SJCRH30 (cell line): Measurements from ENCODE around the gene ABO. TPM values are rescaled to one million over a fixed set of nuclear protein-coding genes. Genes with fewer than 3 reads are reported as not detected.
"Not testable (repeated sequence)": the region's sequence is repeated elsewhere in the genome, so short reads cannot be mapped to it uniquely, and the experiment has no call there.

Experiments
- DNase-seq, 2 experiments: peaks; one replicate each; pipeline ENCODE4 v3.0.0-alpha.2; 2015 to 2020
- H3K27ac ChIP-seq: fragments of 250-450 bp; sonication (Bioruptor Pico); 2 replicates; pipeline ENCODE4 v1.5.1; 2020; ENCODE audit warnings: mild to moderate bottlenecking, moderate library complexity
- H3K27me3 ChIP-seq: fragments of 250-450 bp; sonication (Bioruptor Pico); 2 replicates; pipeline ENCODE4 v1.5.1; 2020; ENCODE audit warnings: mild to moderate bottlenecking, moderate library complexity
- H3K36me3 ChIP-seq: fragments of 250-450 bp; sonication (Bioruptor Pico); 2 replicates; pipeline ENCODE4 v1.5.1; 2020; ENCODE audit warnings: mild to moderate bottlenecking, moderate library complexity
- H3K4me1 ChIP-seq: fragments of 250-450 bp; sonication (Bioruptor Pico); 2 replicates; pipeline ENCODE4 v1.5.1; 2020; ENCODE audit warnings: mild to moderate bottlenecking, moderate library complexity
- H3K4me3 ChIP-seq: fragments of 250-450 bp; sonication (Bioruptor Pico); 2 replicates; pipeline ENCODE4 v1.5.1; 2020; ENCODE audit warnings: mild to moderate bottlenecking, moderate library complexity
- H3K9me3 ChIP-seq: fragments of 250-450 bp; sonication (Bioruptor Pico); replicated peaks from 2 replicates; pipeline ENCODE4 v1.5.1; 2020; ENCODE audit warnings: mild to moderate bottlenecking, moderate library complexity
- total RNA-seq: library from RNA; depleted of rRNA; stranded (reverse); fragments of >200 nt; shearing (Covaris generic); gene quantifications from 2 replicates; pipeline ENCODE4 v1.2.3, GENCODE V29; 2014; rRNA removed

Gene ABO
- not detected in 2 replicates for total RNA-seq

- Histone ChIP-seq H3K36me3 (no peaks in the 10 kb centered on the region), H3K27ac (no peak within 1 kb of the TSS), H3K9me3 (no peaks in the 10 kb centered on the region; the same call in 1 of the 2 replicates), H3K4me1 (no peaks in the 10 kb centered on the region), H3K4me3 (no peak within 1 kb of the TSS), H3K27me3 (peaks cover 8% of the 10 kb centered on the region)
- no peak for DNase-seq
These were observed at the start of gene ABO for GRCh38 chr9:133275105-133276000. Gene ABO (minus strand): TSS chr9:133275201.

DNA sequence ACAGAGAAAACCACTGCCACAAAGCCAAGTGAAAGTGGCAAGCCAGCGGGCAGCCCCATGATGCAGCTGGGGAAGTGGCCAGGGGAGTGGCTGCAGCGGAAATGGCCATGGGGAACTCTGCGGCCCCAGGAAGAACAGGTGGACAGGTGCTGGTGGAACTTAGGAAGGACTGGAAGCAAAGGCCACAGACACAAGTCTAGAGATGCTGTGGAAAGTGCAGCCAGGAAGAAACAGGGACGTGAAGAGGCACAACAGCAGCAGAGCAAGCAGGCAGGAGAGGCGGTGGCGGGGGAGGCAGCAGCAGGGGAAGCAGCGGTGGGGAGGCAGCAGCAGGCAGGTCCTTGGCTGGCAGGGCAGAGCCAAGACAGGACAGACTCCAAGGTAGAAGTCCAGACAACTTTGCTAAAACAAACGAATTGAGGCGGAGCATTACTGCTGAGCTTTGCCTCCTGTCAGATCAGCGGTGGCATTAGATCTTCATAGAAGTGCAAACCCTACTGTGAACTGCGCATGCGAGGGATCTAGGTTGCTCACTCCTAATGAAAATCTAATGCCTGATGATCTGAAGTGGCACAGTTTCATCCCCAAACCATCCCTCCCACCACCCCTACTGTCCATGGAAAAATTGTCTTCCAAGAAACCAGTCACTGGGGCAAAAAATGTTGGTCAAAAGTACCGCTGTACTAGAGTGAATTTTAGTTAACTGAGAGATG, 49.1 kb upstream of the ABO start:
- Histone ChIP-seq H3K27me3 (peaks cover 7% of the 10 kb centered on the region; the same call in 1 of the 2 replicates), H3K9me3 (no peaks in the 10 kb centered on the region), H3K4me3 (no peak overlapping the region), H3K36me3 (no peaks in the 10 kb centered on the region), H3K4me1 (no peaks in the 10 kb centered on the region), H3K27ac (no peak overlapping the region)
- DNase-seq, result no peak

DNA sequence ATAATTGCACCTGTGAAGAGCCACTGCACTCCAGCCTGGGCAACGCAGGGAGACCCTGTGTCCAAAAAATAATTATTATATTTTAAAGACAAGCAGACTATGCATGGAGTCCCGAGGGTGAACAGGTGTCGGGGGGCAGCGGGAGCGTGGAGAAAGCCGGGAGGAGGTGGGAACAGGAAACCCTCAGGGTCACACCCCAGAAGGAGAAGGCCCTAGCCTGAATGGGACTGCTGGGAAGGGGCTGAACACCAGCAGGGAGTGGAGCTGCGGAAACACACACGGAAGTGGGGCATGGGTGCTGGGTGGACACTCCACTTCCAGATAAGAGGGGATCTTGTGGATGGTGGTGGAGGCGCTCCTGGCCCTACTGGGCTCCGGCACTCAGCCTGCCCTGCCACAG, 48.2 kb upstream of the ABO start:
- H3K36me3 ChIP-seq, result no peaks in the 10 kb centered on the region
- H3K27me3 ChIP-seq, result peaks cover 9% of the 10 kb centered on the region; the same call in 1 of the 2 replicates
- DNase-seq, result no peak
- H3K4me1 ChIP-seq, result no peaks in the 10 kb centered on the region
- H3K27ac ChIP-seq, result no peak overlapping the region
- no peak overlapping the region for H3K4me3 ChIP-seq
- H3K9me3 ChIP-seq, result no peaks in the 10 kb centered on the region

- no peak overlapping the region for H3K27ac ChIP-seq
- H3K27me3 ChIP-seq, result peaks cover 9% of the 10 kb centered on the region; the same call in 1 of the 2 replicates
- no peak for DNase-seq
- no peaks in the 10 kb centered on the region for H3K9me3 ChIP-seq
- H3K4me1 ChIP-seq, result no peaks in the 10 kb centered on the region
- H3K4me3 ChIP-seq, result no peak overlapping the region
- H3K36me3 ChIP-seq, result no peaks in the 10 kb centered on the region
These were observed 47.7 kb upstream of the ABO start for GRCh38 chr9:133322701-133323100.

DNA sequence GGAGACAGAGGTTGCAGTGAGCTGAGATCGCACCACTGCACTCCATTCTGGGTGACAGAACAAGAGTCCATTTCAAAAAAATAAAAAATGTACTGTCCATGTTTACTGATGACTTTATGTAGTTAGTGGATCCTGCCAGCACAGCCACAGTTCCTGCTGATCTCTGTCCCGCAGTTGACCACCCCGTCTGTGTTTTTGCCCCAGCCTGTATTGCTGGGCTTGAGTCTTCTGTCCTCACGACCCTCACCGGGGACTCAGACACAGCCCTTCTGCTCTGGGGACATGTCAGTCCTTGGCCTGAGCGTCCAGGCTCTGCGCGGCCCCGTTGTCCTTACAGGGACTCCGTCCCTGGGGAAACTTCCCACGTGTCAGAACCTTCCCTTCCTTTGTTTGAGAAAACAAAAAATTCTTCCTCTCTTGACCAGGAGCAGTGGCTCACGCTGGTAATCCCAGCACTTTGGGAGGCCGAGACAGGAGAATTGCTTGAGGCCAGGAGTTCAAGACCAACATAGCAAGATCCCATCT, 46.5 kb upstream of the ABO start:
- H3K4me1 ChIP-seq, result no peaks in the 10 kb centered on the region
- H3K27ac ChIP-seq, result no peak overlapping the region
- H3K9me3 ChIP-seq, result no peaks in the 10 kb centered on the region
- peaks cover 9% of the 10 kb centered on the region; the same call in 1 of the 2 replicates for H3K27me3 ChIP-seq
- no peak for DNase-seq
- H3K36me3 ChIP-seq, result no peaks in the 10 kb centered on the region
- H3K4me3 ChIP-seq, result no peak overlapping the region

- Histone ChIP-seq H3K4me1 (no peaks in the 10 kb centered on the region), H3K4me3 (no peak overlapping the region), H3K27ac (no peak overlapping the region), H3K36me3 (no peaks in the 10 kb centered on the region), H3K9me3 (no peaks in the 10 kb centered on the region; the same call in 1 of the 2 replicates), H3K27me3 (peaks cover 9% of the 10 kb centered on the region; the same call in 1 of the 2 replicates)
- DNase-seq, result no peak
These were observed 45.5 kb upstream of the ABO start for GRCh38 chr9:133320421-133320881.

DNA sequence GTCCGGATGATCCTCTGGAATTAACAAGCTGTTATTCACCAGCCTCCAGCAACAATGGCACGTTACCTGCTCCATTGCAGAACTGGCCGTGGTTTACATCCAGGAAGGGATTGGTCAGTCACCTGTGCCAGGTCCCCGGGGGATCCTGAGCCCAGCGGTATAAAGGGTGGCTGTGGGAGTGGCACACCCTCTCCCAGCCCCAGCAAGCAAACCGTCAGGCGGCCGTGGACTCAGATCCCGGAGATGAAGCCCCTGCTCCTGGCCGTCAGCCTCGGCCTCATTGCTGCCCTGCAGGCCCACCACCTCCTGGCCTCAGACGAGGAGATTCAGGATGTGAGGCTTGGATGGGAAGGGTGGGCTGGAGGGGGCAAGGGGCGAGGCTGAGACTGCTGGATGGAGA, 42.5 kb upstream of the ABO start:
- H3K4me1 ChIP-seq, H3K27me3 ChIP-seq, H3K9me3 ChIP-seq, DNase-seq, H3K36me3 ChIP-seq, H3K27ac ChIP-seq, H3K4me3 ChIP-seq: not testable (repeated sequence)

GRCh38 chr9:133315997-133316396, 41.0 kb upstream of the ABO start:
- Histone ChIP-seq H3K36me3 (no peaks in the 10 kb centered on the region), H3K4me1 (no peaks in the 10 kb centered on the region), H3K4me3 (no peak overlapping the region), H3K9me3 (peaks cover 3% of the 10 kb centered on the region; the same call in 1 of the 2 replicates), H3K27me3 (peaks cover 9% of the 10 kb centered on the region; the same call in 1 of the 2 replicates), H3K27ac (no peak overlapping the region)
- DNase-seq, result no peak

DNA sequence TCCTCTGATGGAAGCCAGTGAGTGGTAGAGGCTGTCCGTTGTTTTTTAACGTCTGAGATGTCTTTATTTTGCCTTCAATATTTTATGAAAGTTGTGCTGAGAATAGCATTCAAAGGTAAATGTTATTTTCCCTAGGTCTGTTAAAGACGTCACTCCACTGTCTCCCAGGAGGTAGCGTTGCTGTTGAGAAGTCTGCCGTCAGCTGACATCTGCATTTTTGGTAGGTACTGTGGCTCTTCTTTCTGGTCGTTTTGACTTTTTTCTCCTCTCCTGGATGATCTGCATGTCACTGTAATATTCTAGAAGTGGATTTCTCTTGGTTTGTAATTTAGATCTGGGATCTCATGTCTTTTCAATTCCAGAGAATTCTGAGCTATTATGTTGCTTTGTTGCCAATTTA, 34.6 kb upstream of the ABO start:
- peaks cover 20% of the 10 kb centered on the region; the same call in 1 of the 2 replicates for H3K27me3 ChIP-seq
- no peak for DNase-seq
- H3K9me3 ChIP-seq, result no peaks in the 10 kb centered on the region; the same call in 1 of the 2 replicates

DNA sequence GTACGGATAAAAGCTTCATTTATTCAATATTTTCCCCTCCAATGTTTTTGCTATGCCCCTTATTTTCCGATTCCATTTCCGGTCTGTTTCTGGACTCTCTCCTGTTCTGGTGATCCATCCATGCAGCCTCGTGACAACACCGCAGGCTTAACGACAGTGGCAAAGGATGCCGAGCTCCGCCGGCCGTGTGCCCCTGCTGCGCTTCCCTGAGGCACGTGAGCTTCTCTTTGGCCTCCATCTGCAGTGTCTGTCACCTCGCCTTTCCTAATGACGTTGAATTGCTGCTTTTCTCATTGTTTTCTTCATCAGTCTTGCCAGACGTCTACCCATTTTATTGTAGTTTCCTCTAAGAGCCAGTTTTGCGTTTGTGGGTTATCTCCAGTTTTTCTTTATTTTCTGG, 32.3 kb upstream of the ABO start:
- Histone ChIP-seq H3K4me3 (no peak overlapping the region), H3K27me3 (peaks cover 33% of the 10 kb centered on the region), H3K27ac (no peak overlapping the region)

More for the DNA sequence above, 34.6 kb upstream of the ABO start:
- Histone ChIP-seq H3K36me3 (no peaks in the 10 kb centered on the region), H3K27ac (no peak overlapping the region), H3K4me1 (no peaks in the 10 kb centered on the region; the same call in 1 of the 2 replicates), H3K4me3 (no peak overlapping the region)

GRCh38 chr9:133306242-133307204, 31.5 kb upstream of the ABO start:
- H3K4me1 ChIP-seq, result no peaks in the 10 kb centered on the region; the same call in 1 of the 2 replicates
- H3K36me3 ChIP-seq, result no peaks in the 10 kb centered on the region
- DNase-seq, result no peak
- H3K9me3 ChIP-seq, result no peaks in the 10 kb centered on the region; the same call in 1 of the 2 replicates
- H3K27ac ChIP-seq, result no peak overlapping the region
- H3K27me3 ChIP-seq, result peaks cover 33% of the 10 kb centered on the region
- H3K4me3 ChIP-seq, result no peak overlapping the region

More for the DNA sequence above, 32.3 kb upstream of the ABO start:
- DNase-seq, result no peak
- Histone ChIP-seq H3K9me3 (no peaks in the 10 kb centered on the region; the same call in 1 of the 2 replicates), H3K36me3 (no peaks in the 10 kb centered on the region), H3K4me1 (no peaks in the 10 kb centered on the region; the same call in 1 of the 2 replicates)

GRCh38 chr9:133305731-133306130, 30.7 kb upstream of the ABO start:
- Histone ChIP-seq H3K4me3 (no peak overlapping the region), H3K9me3 (no peaks in the 10 kb centered on the region; the same call in 1 of the 2 replicates), H3K4me1 (no peaks in the 10 kb centered on the region; the same call in 1 of the 2 replicates), H3K36me3 (no peaks in the 10 kb centered on the region), H3K27ac (no peak overlapping the region), H3K27me3 (peaks cover 33% of the 10 kb centered on the region)
- DNase-seq, result no peak

- H3K27me3 ChIP-seq, result peaks cover 33% of the 10 kb centered on the region
- no peaks in the 10 kb centered on the region; the same call in 1 of the 2 replicates for H3K4me1 ChIP-seq
- no peaks in the 10 kb centered on the region for H3K36me3 ChIP-seq
- DNase-seq, result no peak
- no peak overlapping the region for H3K4me3 ChIP-seq
- H3K27ac ChIP-seq, result no peak overlapping the region
- H3K9me3 ChIP-seq, result no peaks in the 10 kb centered on the region; the same call in 1 of the 2 replicates
These were observed 29.7 kb upstream of the ABO start for GRCh38 chr9:133304477-133305377.
